Heart left ventricle (tissue), 13 donors: ENCODE measurements around the gene SEPTIN14.

Experiments
- CTCF ChIP-seq, 12 donors: fragments of 200-600 bp; sonication (generic) in 4 of 12; IDR thresholded peaks; one replicate each; pipeline versions ENCODE4 v1.5.0 to v1.8.0; 2018 to 2022; ENCODE audit warnings: antibody characterized with exemption in 12 of 12, mild to moderate bottlenecking in 5 of 12
- POLR2A ChIP-seq, 2 donors: fragments of 450-650 bp; IDR thresholded peaks; one replicate each; pipeline ENCODE4 v1.6.1; 2017; ENCODE audit warnings: antibody characterized with exemption in 2 of 2, mild to moderate bottlenecking in 2 of 2, moderate library complexity in 2 of 2
- donor health status: ischemic (EF 13 %, LVEDD 7.1; RV severe dilation, severe dysfunction).
- donor health status: DM: no; HTN: yes; CAD: no.
- donor health status: DM: no; HTN: no; CAD: no.
- donor health status: ischemic (EF 25% LVEDD 6.9; RV normal size, moderate dysfunction).
- donor health status: ischemic (EF 25% LVEDD 5.7; RV mildly dilated, moderate dysfunction).
- donor health status: ischemic (EF 35%, LVEDD 5.7; RV mildly dilated, moderate dysfunction).
- donor health status: nonischemic (EF 11% LVEDD 7.7; RV severe dilation, severe dysfunction).
- donor health status: DM: yes; HTN: yes; CAD: no.
- donor health status: PGD.
- donor health status: ischemic (EF 29% LVEDD 5.4; RV normal size, mild dysfunction).
- donor health status: nonischemic (EF 23%, LVEDD 6.1; RV moderate dilation, normal function).

GRCh38 chr7:55774327-55775050 lies 88.1 kb downstream of the SEPTIN14 start:
- TF ChIP-seq CTCF (IDR thresholded peaks at IDR 0.05), result no peak
- no peak for TF ChIP-seq POLR2A (IDR thresholded peaks at IDR 0.05)
